Testis (tissue), 3 donors: Measurements from ENCODE around the gene PKIG. TPM values are rescaled to one million over a fixed set of nuclear protein-coding genes. Genes with fewer than 3 reads are reported as not detected.

ENCODE experiments used
- DNase-seq: peaks from one replicate; pipeline ENCODE4 v3.0.0-alpha.2; 2019
- H3K27ac ChIP-seq, 2 donors: fragments of 200-600 bp; sonication (generic); one replicate each; pipeline ENCODE4 v1.5.1; 2019
- H3K27me3 ChIP-seq: fragments of 200-600 bp; sonication (generic); one replicate; pipeline ENCODE4 v1.5.1; 2019
- H3K36me3 ChIP-seq: fragments of 200-600 bp; sonication (generic); one replicate; pipeline ENCODE4 v1.5.1; 2017; ENCODE audit warnings: low read depth; ENCODE audit errors: missing control alignments
- H3K4me1 ChIP-seq: fragments of 200-600 bp; sonication (generic); one replicate; pipeline ENCODE4 v1.5.1; 2019
- H3K4me3 ChIP-seq, 2 donors: fragments of 200-600 bp; sonication (generic); one replicate each; pipeline ENCODE4 v1.5.1; 2017 to 2019
- H3K9me3 ChIP-seq: fragments of 200-600 bp; sonication (generic); one replicate; pipeline ENCODE4 v1.5.1; 2017
- POLR2A ChIP-seq: fragments of 450-650 bp; IDR thresholded peaks from one replicate; pipeline ENCODE4 v1.6.1; 2017; ENCODE audit warnings: antibody characterized with exemption, mild to moderate bottlenecking, moderate library complexity
- WGBS, 2 donors: methylation state at CpG; one replicate each; pipeline ENCODE4 v1.1.5; 2018; 5-methylcytosine and 5-hydroxymethylcytosine counted together
- intact Hi-C: fragments of 100-400 bp; cut with DNase I; formaldehyde crosslinking; loops from one replicate; pipeline ENCODE4 v1.15.1; 2023; ENCODE audit warnings: low total_unique reads
- polyA plus RNA-seq: library from polyadenylated mRNA; stranded (reverse); fragments of 350-450 nt; fragmentation: Illumina TruSeq; extraction: RNeasy Lipid Tissue Mini Kit (QIAGEN cat#74804); gene quantifications from one replicate; pipeline ENCODE4 v1.2.3, GENCODE V29; 2014; ENCODE audit warnings: low read depth, low replicate concordance; ENCODE audit not compliant: insufficient read depth
- total RNA-seq, 2 donors: library from RNA; depleted of rRNA; stranded (reverse); fragments of >200 nt; gene quantifications; one replicate each; pipeline ENCODE4 v1.2.3, GENCODE V29; 2016
- TF ChIP-seq, protein P1 (sequence below), 3 experiments: fragments of 450-650 bp in 2 of 3; fragments of 200-600 bp in 1 of 3; sonication (generic) in 1 of 3; IDR thresholded peaks; one replicate each; pipeline ENCODE4 v1.5.1; 2016 to 2019; ENCODE audit warnings: antibody characterized with exemption in 3 of 3, mild to moderate bottlenecking in 2 of 3, moderate library complexity in 1 of 3

The PKIG gene
- total and polyA plus RNA-seq, 3 donors from 2014 or later: 66.6 to 180 (median 70.4) TPM

GRCh38 chr20:44544263-44544662 lies 38.1 kb upstream of the PKIG start:
- DNase-seq: no peak
- intact Hi-C loops: no loop called here

GRCh38 chr20:44547419-44547818 lies 35.0 kb upstream of the PKIG start:
- Histone ChIP-seq H3K9me3 (no peaks in the 10 kb centered on the region), H3K27ac (no peak overlapping the region), H3K36me3 (no peaks in the 10 kb centered on the region), H3K27me3 (no peaks in the 10 kb centered on the region), H3K4me1 (peaks cover 3% of the 10 kb centered on the region), H3K4me3 (no peak overlapping the region)
- no peak for DNase-seq
- intact Hi-C loops: no loop called here
- WGBS, 2 donors: 93 to 95% methylated on average over 8 of the region's 8 CpGs
- TF ChIP-seq, protein P1, sequence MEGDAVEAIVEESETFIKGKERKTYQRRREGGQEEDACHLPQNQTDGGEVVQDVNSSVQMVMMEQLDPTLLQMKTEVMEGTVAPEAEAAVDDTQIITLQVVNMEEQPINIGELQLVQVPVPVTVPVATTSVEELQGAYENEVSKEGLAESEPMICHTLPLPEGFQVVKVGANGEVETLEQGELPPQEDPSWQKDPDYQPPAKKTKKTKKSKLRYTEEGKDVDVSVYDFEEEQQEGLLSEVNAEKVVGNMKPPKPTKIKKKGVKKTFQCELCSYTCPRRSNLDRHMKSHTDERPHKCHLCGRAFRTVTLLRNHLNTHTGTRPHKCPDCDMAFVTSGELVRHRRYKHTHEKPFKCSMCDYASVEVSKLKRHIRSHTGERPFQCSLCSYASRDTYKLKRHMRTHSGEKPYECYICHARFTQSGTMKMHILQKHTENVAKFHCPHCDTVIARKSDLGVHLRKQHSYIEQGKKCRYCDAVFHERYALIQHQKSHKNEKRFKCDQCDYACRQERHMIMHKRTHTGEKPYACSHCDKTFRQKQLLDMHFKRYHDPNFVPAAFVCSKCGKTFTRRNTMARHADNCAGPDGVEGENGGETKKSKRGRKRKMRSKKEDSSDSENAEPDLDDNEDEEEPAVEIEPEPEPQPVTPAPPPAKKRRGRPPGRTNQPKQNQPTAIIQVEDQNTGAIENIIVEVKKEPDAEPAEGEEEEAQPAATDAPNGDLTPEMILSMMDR (IDR thresholded peaks at IDR 0.05): no peak
- TF ChIP-seq POLR2A: no peak

More at GRCh38 chr20:44544263-44544662, 38.1 kb upstream of the PKIG start:
- WGBS, 2 donors: 50 to 62% methylated on average over 5 of the region's 5 CpGs
- Histone ChIP-seq H3K4me3 (no peak overlapping the region), H3K27ac (no peak overlapping the region), H3K36me3 (no peaks in the 10 kb centered on the region), H3K9me3 (no peaks in the 10 kb centered on the region), H3K27me3 (no peaks in the 10 kb centered on the region), H3K4me1 (peaks cover 7% of the 10 kb centered on the region)
- TF ChIP-seq POLR2A: no peak
- TF ChIP-seq, protein P1 (IDR thresholded peaks at IDR 0.05): no peak

DNA sequence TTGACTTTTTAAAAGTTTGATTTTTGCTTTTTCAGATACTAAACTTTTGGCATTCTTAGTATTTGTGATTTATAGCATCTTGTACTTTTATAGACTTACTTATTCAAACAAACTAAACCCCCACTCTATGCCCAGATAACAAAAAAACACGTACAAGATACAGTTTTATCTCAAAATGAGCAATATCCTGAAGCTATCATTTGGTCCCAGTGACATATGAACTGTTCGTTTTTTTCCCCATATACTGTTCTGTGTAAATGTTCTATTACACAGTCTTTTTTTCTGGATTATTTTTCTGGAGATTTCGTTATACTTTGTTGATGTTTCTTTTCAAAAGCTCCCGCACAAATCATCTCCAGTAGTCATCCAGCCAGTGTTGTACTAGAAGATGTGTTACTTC lies 33.3 kb upstream of the PKIG start:
- Histone ChIP-seq H3K4me3 (no peak overlapping the region), H3K27me3 (no peaks in the 10 kb centered on the region), H3K36me3 (no peaks in the 10 kb centered on the region), H3K27ac (peak overlapping the region in 1 of 2 donors; percentile 21), H3K9me3 (no peaks in the 10 kb centered on the region), H3K4me1 (peaks cover 3% of the 10 kb centered on the region)
- WGBS, 2 donors: 46 to 54% methylated on average over 4 of the region's 4 CpGs
- DNase-seq: no peak
- intact Hi-C loops: no loop called here
- TF ChIP-seq POLR2A: no peak
- TF ChIP-seq, protein P1 (IDR thresholded peaks at IDR 0.05): no peak

- H3K36me3 ChIP-seq: no peaks in the 10 kb centered on the region
- TF ChIP-seq POLR2A: no peak
- TF ChIP-seq, protein P1 (IDR thresholded peaks at IDR 0.05): no peak
- intact Hi-C loops: no loop called here
- no peaks in the 10 kb centered on the region for H3K9me3 ChIP-seq
- no peaks in the 10 kb centered on the region for H3K27me3 ChIP-seq
- H3K27ac ChIP-seq: no peak overlapping the region
- peaks cover 3% of the 10 kb centered on the region for H3K4me1 ChIP-seq
- H3K4me3 ChIP-seq: no peak overlapping the region
- WGBS, 2 donors: 78 to 100% methylated on average over 4 of the region's 4 CpGs
- DNase-seq: no peak
Observed at GRCh38 chr20:44552050-44552449, 30.3 kb upstream of the PKIG start.

GRCh38 chr20:44552568-44552949 lies 29.8 kb upstream of the PKIG start:
- H3K27me3 ChIP-seq: no peaks in the 10 kb centered on the region
- 73 to 76% methylated on average over 3 of the region's 3 CpGs for WGBS, 2 donors
- DNase-seq: no peak
- TF ChIP-seq, protein P1 (IDR thresholded peaks at IDR 0.05): no peak
- TF ChIP-seq POLR2A: no peak
- intact Hi-C loops: no loop called here
- H3K4me3 ChIP-seq: no peak overlapping the region
- H3K36me3 ChIP-seq: no peaks in the 10 kb centered on the region
- H3K4me1 ChIP-seq: peaks cover 3% of the 10 kb centered on the region
- H3K27ac ChIP-seq: no peak overlapping the region
- H3K9me3 ChIP-seq: no peaks in the 10 kb centered on the region
